Fibroblast of upper back skin (primary cell): ENCODE measurements around the gene PRICKLE2.
"Not testable (repeated sequence)": the region's sequence is repeated elsewhere in the genome, so short reads cannot be mapped to it uniquely, and the experiment has no call there.

ENCODE experiments used
- DNase-seq: peaks from one replicate; pipeline ENCODE4 v3.0.0-alpha.2; 2013

PRICKLE2 gene

GRCh38 chr3:64093825-64094712 is 131.2 kb downstream of the PRICKLE2 start:
- no peak for DNase-seq

GRCh38 chr3:64093211-64093610 is 132.1 kb downstream of the PRICKLE2 start:
- no peak for DNase-seq

- DNase-seq, result no peak
These were observed 133.8 kb downstream of the PRICKLE2 start for GRCh38 chr3:64091501-64091900.

- DNase-seq, result not testable (repeated sequence)
These were observed 135.9 kb downstream of the PRICKLE2 start for GRCh38 chr3:64089386-64089785.

GRCh38 chr3:64088408-64089205 is 136.7 kb downstream of the PRICKLE2 start:
- DNase-seq, result peak; percentile 40

GRCh38 chr3:64086479-64087252 is 138.6 kb downstream of the PRICKLE2 start:
- DNase-seq, result no peak

- peak; percentile 68 for DNase-seq
These were observed 140.6 kb downstream of the PRICKLE2 start for GRCh38 chr3:64084640-64085039.

GRCh38 chr3:64083575-64083974 is 141.7 kb downstream of the PRICKLE2 start:
- no peak for DNase-seq

- DNase-seq, result no peak
These were observed 142.2 kb downstream of the PRICKLE2 start for GRCh38 chr3:64082961-64083541.

GRCh38 chr3:64082411-64082810 is 142.9 kb downstream of the PRICKLE2 start:
- no peak for DNase-seq

- no peak for DNase-seq
These were observed 144.0 kb downstream of the PRICKLE2 start for GRCh38 chr3:64081235-64081630.

- no peak for DNase-seq
These were observed 144.5 kb downstream of the PRICKLE2 start for GRCh38 chr3:64080616-64081234.

GRCh38 chr3:64079369-64080150 is 145.7 kb downstream of the PRICKLE2 start:
- peak; percentile 46 for DNase-seq

- no peak for DNase-seq
These were observed 146.3 kb downstream of the PRICKLE2 start for GRCh38 chr3:64078966-64079365.

- no peak for DNase-seq
These were observed 150.2 kb downstream of the PRICKLE2 start for GRCh38 chr3:64074895-64075679.

GRCh38 chr3:64074060-64074459 is 151.2 kb downstream of the PRICKLE2 start:
- DNase-seq, result peak; percentile 34

GRCh38 chr3:64073158-64073761 is 152.0 kb downstream of the PRICKLE2 start:
- peak; percentile 49 for DNase-seq

GRCh38 chr3:64072126-64072525 is 153.1 kb downstream of the PRICKLE2 start:
- DNase-seq, result no peak

- DNase-seq, result no peak
These were observed 154.6 kb downstream of the PRICKLE2 start for GRCh38 chr3:64070704-64071103.
